DMS153 treated with DMSO at 0.1 percent for 48 hours (cell line): ENCODE data around the gene LGR6.
A peak's percentile ranks its signal among the peaks of the same experiment; 100 is the strongest.

Experiments
- DNase-seq: peaks from one replicate; lab custom pipeline; 2025; ENCODE audit not compliant: unreplicated experiment; lab: John Stamatoyannopoulos, UW

Gene LGR6

DNA sequence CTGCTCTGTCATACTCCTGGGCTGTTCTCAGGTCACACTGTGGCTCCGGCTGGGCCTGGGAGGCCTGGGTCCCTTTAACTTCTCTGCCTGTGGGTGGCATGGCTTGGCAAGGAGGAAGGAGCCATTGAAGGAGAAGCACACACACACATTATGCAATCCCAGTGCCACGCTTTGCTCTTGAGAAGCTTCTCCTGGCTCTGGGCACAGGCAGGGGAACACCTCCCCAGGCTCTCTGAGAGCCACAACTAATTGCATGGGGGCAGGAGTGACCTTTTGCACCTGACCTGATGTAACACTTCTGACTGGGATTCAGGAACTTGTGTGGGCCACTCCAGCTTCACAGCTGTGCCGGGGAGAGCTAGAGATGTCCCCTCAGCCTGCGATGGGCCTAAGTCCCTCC lies 23.1 kb downstream of the LGR6 start:
- DNase-seq: no peak

DNA sequence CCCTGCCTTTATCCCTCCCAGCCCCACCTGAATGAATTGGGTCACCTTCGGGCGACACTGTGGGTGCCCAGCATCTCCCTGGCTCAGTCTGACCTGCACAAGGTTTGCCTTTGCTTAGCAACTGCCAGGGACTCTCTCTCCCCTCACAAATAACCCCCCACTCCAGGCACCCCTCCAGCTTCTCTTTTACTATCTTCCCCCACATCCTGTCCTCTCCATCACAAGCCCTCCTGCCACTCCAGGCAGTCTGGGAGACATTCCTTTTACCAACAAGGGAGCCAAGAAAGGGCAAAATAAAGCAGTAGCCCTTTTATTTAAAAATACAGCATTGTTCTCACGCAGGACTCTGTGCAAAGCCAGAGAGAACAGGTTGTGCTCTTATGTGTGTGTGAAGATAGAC lies 23.9 kb downstream of the LGR6 start:
- DNase-seq: no peak

DNA sequence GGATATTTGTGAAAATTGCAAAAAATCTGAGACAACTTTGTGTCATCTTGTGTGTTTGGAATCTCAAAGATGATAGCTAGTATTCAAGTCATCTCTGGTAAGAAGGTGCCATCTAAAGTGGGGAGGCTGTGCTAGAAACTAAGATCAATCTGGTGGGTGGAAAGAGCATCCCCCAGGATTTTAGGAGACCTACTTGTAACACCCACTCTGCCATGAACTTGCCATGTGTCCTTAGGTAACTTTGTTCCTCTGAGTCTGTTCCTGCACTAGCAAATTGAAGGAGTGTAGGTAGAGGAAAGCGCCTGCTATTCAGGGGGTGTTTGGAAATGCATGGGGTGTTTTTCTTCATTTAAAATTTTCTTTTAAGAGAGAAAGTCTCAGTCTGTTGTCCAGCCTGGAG lies 24.4 kb downstream of the LGR6 start:
- no peak for DNase-seq

DNA sequence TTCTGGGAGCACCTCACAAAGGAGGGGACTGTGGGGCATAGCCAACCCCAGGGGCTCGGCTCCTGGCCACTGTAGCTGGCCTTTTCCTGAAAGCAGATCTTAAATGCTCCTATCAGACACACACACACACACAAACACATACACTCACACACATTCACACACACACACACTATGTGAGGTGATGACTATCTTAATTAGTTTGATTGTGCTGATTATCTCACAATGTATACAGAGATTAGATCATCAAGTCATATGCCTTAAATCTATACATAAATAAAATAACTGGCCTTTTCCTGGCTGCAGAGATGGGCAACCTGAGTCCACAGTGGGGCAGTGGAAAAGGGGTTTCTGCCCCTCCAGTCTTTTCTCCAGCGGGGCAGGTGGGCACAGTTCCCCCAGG lies 27.1 kb downstream of the LGR6 start:
- DNase-seq: no peak

DNA sequence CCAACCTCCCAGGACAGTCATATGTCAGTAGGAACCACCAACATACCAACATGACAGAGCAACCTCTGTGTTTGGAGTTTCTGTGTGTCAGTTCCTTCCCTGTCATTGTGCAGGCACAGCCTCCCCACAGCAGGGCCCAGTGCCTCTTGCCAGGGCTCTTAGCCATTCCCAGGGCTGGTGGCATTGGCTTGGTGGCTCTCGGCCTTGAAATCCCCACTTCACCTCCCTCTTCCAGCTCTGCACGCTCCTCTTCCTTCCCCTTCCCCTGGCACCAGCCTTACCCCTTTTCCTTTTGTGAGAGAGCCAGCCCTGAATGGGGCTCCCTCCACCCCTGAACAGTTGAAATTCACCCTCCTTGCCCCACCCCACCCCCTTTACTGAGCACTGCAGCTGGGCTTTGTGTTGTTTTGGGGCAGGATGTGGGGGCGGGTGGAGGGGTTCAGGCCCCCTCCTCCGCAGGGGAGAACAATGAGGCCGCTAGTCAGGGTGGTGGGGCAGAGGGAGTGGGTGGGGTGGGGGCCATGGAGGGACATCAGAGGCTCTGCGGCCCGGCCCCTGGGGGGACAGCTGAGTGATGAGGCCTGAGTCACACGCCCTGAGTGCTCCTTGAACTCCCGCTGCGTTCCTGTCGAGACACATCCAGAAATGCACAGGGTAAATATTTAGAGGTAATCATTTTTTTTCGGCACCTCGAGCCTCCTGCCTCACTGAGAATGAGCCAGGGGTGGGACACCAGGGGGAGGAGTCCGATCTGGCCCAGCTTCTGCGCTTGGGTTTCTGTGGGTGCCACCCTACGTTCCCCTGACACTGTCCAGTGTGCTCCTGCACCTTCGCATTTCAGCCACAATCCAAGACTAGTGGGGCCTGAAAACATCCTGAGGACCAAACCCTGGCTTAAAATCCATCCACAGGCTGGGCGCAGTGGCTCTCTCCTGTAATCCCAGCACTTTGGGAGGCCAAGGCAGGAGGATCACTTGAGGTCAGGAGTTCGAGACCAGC lies 28.6 kb downstream of the LGR6 start:
- DNase-seq: peak; percentile 36

DNA sequence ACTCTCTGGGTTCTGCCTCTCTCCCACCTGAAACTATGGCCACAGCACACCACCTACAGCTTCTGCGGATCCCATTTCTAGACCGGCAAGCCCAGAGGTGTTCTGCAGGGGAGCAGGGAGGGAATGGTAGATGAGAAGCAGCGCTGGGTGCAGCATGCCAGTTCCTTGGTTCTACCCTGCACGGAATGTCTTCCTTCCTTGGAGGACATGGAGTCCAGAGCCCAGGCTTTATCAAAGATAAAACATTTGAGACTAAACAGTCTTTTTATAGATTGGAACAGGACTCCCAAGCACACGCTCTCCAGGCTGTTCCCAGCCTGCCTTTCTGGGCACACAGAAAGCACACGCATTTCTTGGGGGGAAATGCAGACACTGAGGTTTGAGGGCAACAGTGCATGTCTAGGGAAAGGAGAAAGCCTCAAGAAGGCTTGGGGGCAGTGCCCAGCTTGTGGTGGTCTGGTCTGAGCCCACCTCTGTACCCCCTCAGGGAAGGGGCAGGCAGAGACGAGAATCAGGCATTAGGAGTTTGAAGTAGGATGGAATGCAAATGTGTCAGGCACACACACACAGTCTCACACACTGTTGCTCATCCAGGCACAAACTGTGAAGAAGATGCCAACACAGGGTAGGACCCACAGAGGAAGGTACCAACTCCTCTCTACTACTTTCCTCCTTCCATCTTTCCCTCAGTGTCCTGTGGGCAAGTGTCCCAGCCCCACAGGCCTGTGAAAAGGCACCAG lies 29.7 kb downstream of the LGR6 start:
- no peak for DNase-seq

DNA sequence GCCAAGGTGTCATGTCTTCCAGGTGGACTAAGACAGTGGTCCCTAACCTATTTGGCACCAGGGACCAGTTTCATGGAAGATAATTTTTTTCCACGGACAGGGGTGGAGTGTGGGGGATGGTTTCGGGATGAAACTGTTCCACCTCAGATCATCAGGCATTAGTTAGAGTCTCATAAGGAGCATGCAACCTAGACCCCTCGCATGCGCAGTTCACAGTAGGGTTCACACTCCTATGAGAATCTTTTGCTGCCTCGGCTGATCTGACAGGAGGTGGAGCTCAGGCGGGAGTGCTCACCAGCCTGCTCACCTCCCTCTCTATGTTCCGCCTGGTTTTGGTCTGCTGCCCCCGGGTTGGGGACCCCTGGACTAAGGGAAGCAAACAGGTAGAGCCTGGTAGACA lies 30.9 kb downstream of the LGR6 start:
- DNase-seq: no peak

DNA sequence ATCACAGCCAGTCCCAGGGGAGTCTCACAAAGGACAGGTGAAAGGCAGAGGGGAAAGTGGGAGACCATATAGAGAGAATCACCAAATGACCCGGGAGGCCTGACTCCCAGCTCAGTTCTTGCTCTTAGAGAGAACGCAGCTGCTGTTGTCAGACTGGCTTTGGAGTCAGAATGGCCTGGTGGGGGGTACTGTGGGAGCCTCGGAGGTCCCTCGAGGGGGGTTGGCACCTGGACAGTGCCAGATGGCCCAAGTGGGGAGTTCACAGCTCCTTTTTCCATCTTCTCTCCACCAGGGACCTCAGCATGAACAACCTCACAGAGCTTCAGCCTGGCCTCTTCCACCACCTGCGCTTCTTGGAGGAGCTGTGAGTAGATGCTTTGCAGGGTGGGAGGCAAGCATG lies 31.5 kb downstream of the LGR6 start:
- DNase-seq: no peak

DNA sequence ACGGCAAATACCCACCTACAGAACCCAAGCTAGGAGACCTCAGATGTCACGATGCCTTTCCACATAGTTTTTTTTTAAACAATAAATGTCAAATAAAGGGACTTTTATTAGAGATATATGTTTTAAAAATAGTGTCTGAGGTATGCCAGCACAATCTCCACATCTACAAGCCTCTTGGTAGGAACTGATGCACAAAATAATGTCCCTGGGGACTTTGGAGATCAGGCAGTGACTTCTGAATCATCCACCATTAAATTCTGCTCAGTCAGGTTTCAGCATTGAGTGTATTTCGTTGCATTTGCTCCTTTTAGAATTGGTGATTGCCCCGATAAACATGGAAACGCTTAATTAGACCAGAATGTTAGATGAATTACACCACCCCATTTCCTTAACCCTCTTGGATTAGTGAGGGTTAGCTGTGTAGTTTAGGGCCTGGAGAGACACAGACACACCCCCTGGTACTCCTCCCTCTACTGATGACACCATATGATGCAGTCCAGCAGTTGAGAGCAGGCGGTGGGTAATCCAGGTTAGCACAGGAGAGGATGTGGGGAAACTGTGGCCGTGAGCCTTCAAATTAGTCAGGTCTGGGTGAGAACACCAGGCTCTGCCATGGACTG lies 33.6 kb downstream of the LGR6 start:
- no peak for DNase-seq

DNA sequence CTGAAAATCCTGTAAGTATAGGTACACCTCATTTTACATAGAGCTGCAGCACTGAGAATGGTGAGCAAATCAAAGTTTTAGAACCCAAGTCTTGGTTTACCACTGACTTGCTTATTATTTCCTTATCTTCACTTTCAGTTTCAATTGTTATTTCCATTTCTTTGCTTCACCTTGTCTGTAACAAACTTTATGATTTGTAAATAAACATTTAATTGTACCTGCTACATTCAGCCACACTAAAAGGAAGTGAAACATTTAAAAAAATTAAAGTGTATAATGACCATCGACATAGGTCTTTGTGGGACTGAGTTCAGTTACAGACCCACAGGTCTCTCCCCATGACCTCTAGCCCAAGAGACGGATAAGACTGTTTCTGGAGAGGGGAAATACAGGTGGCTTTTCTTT lies 34.4 kb downstream of the LGR6 start:
- DNase-seq: no peak

DNA sequence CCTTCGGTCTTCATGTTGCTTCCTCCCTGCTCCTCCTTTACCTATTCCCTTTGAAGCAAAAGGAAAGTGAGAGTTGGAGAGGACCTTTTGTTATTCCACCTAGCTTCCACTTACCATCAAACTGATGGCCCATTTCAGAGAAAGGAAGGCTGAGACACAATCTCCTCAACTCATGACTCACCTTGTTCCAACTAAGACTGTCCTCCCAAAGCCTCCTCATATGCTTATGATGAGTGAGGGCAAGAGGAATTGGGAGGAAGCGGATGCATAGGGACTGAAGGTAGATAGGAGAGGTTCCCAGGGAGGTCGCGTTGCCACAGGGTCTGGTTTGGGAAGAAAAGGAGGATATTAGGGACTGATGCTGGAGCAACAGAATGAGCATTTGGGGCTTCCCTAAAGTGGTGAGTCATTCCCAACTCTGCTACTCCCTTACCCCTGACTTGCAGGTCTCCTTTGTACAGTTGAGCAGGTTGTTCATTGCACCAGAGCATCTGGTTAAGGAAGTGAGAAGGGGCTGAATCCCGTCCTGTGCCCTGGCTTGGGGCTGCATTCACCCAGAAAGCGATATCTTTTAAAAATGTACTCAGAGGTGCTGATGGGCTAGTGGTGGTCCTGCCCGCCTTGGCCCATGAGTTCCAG lies 35.0 kb downstream of the LGR6 start:
- no peak for DNase-seq

DNA sequence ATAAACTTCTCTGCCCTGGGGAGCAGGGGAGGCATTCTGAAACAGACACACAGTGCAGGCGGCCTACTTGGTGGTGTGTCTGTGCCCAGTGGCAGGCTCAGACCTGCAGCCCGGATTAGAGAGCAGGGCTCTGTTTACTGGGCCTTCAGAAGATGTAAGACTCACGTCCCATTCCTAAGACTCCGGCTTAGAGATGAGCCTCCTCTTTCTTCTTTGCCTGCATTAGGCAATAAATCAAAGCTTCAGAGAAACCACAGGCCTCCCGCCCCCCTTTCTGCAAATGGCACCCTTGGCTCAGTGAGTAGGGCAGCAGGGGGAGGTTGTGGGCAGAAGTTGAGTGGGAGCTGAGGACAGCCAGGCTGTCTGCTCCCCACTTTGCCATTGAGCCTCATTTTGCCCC lies 35.8 kb downstream of the LGR6 start:
- no peak for DNase-seq

DNA sequence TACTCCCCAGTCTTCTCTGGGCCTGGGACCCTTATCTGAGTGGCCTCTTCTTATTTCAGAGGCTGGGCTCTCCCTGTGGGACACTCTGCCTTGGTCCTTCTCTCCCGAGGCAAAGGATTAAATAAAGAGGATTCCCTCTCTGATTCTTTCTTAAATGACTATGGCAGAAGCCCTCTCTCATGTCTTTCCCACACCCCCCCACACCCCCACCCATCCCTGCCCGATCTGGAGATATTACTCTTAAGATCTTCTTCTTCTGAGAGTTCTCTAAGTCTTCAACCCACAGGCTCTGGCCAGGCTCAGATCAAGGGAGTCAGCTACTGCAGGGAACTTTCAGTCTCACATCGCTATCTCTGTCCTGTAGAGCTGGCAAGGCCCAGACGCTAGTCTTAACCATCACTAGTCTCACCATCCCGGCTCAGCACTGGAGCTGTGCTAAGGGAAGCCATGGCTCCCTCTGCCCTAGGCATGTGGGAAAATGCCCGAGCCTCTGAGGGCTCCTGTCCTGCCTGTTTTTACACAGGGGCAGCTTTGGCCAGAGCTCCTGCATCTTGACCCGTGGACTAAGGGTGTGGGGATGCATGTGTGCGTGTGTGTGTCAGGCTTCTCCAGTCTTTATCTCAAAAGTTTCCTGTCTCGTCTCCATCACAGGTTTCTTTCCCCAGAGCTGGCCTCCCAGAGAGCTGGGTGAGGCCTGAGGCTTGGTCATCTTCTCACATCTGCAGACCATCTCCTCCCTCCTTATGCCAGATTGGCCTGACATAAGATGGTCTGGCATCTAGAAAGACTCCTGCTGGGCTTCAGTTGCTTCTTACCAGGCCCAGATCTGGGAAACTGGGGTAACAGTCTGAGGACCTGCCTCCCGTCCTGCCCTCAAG lies 36.7 kb downstream of the LGR6 start:
- DNase-seq: no peak

DNA sequence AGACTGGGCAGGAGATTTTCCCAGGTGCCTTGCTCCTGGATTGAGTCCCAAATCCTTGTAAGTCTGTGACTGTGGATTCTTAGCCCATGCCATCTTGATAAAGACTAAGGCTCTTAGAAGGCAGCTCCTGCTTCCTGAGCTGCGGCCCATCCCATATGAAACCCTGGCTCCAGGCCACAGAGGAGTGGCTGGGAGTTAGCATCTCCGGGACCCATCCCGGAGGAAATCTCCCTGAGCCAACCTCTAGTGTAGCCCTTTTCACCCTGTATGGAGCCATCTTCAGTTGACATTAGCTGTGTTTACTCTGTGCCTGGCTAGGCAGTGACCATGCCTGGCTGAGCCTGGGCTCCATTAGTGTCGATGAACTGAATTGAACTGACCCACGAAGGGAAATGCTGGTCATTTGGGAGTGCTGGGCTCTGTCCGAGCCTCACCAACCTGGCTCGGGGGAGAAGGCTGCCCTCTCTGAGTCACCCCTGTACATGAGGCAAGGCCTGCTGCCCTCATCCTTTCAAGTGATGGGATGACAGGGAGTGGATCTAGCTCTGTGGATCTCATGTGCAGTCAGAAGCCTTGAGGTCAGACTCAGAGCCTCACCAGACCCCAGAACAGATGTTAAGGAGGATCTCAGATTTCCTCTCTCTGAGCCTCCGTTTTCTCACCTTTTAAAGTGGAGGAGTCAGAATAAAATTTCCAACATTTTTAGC lies 37.5 kb downstream of the LGR6 start:
- DNase-seq: no peak

DNA sequence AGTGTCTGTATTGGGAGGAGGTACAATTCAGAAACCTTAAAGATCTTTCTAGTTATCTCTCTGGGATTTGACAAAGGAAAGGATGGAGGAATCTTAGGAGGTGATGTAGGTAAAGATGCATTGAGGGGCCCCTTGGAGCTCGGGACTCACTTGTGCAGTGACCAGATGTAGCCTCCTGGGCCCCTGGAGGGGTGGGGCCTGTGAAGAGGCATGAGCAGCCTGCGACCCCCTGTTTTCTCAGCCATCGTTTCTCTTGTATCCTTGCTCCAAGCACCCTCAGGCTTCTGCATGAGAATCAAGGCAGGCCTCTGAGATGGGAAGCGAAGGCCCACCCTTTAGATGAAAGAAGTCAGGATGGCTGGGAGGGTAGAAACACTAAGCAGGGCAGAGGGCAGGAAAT lies 39.6 kb downstream of the LGR6 start:
- no peak for DNase-seq

DNA sequence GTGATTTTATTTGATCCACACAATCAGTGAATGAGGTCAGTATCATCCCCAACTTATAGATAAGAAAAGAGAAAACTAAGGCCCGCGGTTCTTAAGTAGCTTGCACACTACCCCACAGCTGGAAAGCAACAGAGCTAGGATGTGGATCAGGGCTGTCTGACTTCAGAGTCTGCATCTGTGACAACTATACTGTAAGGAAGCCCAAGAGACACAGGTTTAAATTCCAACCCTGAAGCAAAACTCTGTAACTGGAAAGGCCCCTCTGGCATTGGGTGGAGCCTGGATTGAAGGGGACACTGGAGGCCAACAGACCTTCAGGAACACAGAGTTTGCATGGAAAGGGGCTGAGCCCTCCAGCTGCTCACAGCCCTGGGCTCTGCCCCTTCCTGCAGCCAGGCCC lies 40.2 kb downstream of the LGR6 start:
- DNase-seq: no peak

DNA sequence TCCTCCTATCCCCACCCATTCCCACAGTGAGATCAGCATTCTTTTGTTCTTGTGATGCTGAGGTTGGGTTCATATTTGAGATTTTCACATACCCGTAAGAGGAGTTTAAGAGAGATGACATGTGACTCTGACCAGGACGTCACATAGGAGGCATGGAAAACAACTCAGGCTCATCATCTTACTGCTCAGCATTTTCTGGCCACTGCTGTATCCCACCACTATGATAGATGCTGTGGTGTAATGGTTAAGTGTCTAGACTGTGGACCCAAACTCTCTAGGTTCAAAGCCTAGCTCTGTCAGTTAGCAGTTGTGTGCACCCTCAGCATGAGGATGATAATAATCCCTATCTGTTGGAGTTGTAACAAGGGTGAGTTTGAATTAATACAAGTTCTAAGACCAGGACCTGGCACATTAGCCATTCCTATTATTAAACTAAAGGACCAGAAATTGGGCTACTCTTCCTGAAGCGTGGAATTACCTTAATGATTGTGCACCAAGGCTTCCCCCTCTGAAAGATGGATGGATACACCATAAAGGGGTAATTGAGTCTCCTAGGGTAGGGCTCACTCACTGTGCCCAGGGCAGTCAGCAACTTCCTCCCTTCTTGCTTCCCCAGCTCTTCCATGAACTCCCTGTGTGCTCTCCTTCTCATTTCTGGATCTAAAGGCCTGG lies 40.9 kb downstream of the LGR6 start:
- no peak for DNase-seq

DNA sequence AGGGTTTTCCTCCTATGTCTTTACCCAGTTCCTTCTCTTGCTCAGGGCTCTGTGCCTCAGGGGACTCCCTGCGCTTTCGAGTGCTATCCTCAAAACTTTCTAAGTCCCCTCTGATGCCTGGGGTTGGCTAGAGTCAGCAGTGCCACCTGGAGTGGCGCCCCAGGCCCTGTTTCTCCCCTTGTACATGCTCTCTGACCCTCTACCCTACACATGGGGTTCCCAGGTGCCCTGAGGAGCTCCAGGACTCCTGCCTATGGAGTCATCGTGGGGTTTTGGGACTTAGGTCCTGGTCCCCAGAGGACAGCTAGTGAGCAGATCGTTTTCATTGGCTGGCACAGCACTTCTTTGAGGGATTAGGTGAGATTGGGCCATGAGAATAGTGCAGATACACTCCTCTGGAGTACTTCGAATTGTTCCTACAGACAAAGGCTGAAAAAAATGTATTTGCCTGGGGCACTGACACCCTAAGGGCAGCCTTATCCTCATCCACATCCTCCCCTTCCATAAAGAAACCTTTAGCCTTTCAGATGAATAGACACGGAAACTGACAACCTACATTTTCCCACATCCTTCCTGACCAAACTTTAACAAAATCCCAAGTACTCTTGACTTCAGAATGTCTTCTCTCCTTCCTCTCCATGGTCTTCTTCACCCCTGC lies 41.5 kb downstream of the LGR6 start:
- no peak for DNase-seq
